PFSK-1 (cell line): Measurements from ENCODE around the gene IER3.

Source experiments
- FOXP2 ChIP-seq: optimal IDR thresholded peaks from 2 replicates; pipeline ENCODE3; 2011; ENCODE audit warnings: borderline replicate concordance, control low read depth, inconsistent platforms; ENCODE audit not compliant: insufficient read depth; ENCODE audit errors: extremely low read length, extremely low read depth
- POLR2AphosphoS5 ChIP-seq: IDR thresholded peaks from 2 replicates; pipeline ENCODE4 v1.6.1; 2012; ENCODE audit warnings: low read depth, mild to moderate bottlenecking, control low read depth, low read length, moderate library complexity
- SIN3A ChIP-seq: IDR thresholded peaks from 2 replicates; pipeline ENCODE4 v1.6.1; 2012; ENCODE audit warnings: mild to moderate bottlenecking, low read length, moderate library complexity, borderline replicate concordance; ENCODE audit not compliant: insufficient read depth
- TAF1 ChIP-seq: IDR thresholded peaks from 2 replicates; pipeline ENCODE4 v1.6.1; 2012; ENCODE audit warnings: low read length, control low read depth, borderline replicate concordance; ENCODE audit not compliant: insufficient read depth
- TF ChIP-seq, protein P1 (sequence below), 2 experiments: IDR thresholded peaks; 2 replicates each; pipeline versions ENCODE4 v1.6.1 to v1.8.0; 2011 to 2012; ENCODE audit warnings: low read depth in 2 of 2, low read length in 2 of 2, control low read depth in 1 of 2, inconsistent platforms in 1 of 2, mild to moderate bottlenecking in 1 of 2, moderate library complexity in 1 of 2; ENCODE audit not compliant: insufficient read depth in 1 of 2

Gene IER3

DNA sequence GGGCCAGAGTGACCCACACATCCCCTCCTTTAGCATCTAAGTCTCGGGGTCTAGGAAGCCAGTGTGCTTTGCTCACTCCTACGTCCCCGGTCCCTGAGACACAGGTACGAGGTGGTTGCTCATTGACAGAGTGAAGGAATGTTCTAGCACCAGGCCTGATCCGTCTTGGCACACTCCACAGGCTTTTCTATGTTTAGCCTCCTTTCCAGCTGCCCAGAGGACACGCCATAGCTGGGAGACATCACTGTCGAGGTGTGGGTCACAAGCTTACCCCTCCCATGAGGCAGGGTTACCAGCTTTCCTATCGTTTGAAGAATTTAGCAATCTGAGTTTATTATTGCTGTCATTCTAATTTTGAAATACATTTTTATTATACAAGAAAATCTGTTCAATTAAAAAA, 30.4 kb upstream of the IER3 start:
- TF ChIP-seq FOXP2, result no peak
- TF ChIP-seq, protein P1, sequence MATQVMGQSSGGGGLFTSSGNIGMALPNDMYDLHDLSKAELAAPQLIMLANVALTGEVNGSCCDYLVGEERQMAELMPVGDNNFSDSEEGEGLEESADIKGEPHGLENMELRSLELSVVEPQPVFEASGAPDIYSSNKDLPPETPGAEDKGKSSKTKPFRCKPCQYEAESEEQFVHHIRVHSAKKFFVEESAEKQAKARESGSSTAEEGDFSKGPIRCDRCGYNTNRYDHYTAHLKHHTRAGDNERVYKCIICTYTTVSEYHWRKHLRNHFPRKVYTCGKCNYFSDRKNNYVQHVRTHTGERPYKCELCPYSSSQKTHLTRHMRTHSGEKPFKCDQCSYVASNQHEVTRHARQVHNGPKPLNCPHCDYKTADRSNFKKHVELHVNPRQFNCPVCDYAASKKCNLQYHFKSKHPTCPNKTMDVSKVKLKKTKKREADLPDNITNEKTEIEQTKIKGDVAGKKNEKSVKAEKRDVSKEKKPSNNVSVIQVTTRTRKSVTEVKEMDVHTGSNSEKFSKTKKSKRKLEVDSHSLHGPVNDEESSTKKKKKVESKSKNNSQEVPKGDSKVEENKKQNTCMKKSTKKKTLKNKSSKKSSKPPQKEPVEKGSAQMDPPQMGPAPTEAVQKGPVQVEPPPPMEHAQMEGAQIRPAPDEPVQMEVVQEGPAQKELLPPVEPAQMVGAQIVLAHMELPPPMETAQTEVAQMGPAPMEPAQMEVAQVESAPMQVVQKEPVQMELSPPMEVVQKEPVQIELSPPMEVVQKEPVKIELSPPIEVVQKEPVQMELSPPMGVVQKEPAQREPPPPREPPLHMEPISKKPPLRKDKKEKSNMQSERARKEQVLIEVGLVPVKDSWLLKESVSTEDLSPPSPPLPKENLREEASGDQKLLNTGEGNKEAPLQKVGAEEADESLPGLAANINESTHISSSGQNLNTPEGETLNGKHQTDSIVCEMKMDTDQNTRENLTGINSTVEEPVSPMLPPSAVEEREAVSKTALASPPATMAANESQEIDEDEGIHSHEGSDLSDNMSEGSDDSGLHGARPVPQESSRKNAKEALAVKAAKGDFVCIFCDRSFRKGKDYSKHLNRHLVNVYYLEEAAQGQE (IDR thresholded peaks at IDR 0.05; ENCODE audit: insufficient read depth in 1 of 2, low read depth in 2 of 2, low read length in 2 of 2), result no peak
- TF ChIP-seq TAF1, result no peak
- no peak for TF ChIP-seq SIN3A
- TF ChIP-seq POLR2AphosphoS5, result no peak

DNA sequence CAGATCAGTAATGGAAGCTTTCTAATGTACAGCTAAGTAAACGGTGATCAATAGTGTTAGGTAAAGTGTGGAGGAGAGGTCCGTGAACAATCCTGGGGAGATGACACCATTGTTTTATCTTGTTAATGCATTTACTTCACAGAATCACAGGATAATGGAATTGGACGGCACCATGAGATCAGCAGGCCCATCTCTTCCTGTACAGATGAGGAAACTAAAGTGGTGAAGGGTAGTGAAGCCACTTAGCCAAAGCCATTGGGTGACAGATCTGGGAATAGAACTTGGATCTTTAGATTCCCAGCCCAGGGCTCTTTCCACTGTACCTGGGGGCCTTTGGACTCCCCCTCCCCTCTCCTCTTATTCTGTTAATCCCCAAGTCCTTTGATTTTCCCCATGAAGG, 26.2 kb upstream of the IER3 start:
- TF ChIP-seq POLR2AphosphoS5 (no peak), TAF1 (no peak), SIN3A (no peak), FOXP2 (no peak)
- TF ChIP-seq, protein P1 (IDR thresholded peaks at IDR 0.05; ENCODE audit: insufficient read depth in 1 of 2, low read depth in 2 of 2, low read length in 2 of 2), result no peak

DNA sequence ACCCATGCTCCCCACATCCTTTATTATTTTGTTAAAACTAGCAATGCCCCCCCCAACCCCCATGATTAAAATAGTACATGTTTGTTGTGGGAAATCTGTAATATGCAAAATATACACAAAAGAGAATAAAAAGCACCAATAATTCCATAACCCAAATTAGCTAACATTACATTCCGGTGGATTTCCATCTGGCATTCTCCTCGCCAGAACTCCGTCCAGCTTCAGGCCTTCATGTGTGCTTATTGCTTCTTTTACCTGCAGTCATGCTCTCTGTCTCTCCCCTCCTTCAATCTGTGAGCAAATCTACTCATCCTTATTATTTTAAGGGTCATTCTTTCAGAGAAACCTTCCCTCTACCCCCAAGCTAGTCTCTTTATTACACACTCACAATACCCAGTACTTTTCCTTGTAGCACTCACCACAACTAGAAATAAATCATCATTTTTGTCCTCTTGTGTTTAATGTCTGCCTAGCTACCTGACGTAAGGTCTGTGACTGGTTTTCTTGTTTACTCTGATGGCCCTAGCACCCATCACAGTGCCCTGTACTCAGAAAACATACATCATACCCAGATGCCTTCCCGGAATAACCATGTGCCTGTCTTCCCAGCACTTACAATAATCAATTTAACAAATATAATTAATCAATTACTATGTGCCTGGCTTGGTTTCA, 25.6 kb upstream of the IER3 start:
- TF ChIP-seq, protein P1 (IDR thresholded peaks at IDR 0.05; ENCODE audit: insufficient read depth in 1 of 2, low read depth in 2 of 2, low read length in 2 of 2), result no peak
- TF ChIP-seq SIN3A, result no peak
- no peak for TF ChIP-seq POLR2AphosphoS5
- no peak for TF ChIP-seq FOXP2
- no peak for TF ChIP-seq TAF1

DNA sequence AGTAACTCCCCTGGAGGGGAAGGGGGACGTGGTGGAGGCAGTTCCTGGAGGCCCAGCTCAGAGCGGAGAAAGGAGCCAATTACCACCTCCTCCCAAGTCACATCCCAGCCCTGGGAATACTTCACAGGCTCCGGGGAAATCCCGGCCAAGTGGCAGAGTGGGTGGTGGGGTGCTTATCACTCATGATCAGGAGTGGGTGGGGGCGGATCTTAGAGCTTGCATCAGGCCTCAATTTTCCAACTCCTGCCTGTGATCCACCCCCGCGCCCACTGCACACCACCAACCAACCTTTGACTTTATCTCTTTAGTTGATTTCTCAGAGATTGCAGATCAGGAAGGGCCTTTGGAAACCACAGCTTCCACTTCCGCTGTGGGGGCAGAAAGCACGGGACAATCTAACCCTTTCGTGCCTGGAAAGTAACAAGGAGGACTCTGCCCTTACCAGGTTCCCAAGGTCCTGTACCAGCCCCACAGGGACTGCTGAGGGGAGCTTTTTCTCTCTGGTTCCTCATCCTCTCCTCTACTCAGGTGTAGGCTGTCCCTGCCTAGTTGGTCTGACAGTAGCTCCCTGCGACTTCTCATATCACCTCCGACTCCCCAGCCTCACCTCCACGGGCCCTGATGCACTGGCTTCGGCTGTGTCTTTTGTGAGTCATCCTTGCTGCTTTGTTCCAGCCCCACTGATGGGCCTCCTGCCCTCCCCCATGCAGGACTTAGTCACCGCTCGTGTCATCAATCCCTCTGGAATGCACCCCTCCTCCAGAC, 24.9 kb upstream of the IER3 start:
- TF ChIP-seq FOXP2 (peak; percentile 79), SIN3A (peak; percentile 33; the same call in 1 of the 2 replicates), TAF1 (no peak)
- TF ChIP-seq, protein P1 (IDR thresholded peaks at IDR 0.05; ENCODE audit: insufficient read depth in 1 of 2, low read depth in 2 of 2, low read length in 2 of 2), result peak in 1 of 2 experiments; percentile 58; a peak in 1 of 4 replicates
